ENCODE results near the gene FOS.
"Not testable (repeated sequence)": the region's sequence is repeated elsewhere in the genome, so short reads cannot be mapped to it uniquely, and the experiment has no call there.

Gene FOS

DNA sequence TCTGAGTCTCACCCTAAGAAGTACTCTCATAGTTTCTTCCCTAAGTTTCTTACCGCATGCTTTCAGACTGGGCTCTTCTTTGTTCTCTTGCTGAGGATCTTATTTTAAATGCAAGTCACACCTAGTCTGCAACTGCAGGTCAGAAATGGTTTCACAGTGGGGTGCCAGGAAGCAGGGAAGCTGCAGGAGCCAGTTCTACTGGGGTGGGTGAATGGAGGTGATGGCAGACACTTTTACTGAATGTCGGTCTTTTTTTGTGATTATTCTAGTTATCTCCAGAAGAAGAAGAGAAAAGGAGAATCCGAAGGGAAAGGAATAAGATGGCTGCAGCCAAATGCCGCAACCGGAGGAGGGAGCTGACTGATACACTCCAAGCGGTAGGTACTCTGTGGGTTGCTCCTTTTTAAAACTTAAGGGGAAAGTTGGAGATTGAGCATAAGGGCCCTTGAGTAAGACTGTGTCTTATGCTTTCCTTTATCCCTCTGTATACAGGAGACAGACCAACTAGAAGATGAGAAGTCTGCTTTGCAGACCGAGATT is 1.7 kb downstream of the FOS start:
- H3K27me3 Mint-ChIP-seq: peaks cover 43% of the 10 kb centered on the region
- DNase-seq: no peak
- H3K9me3 Mint-ChIP-seq: no peaks in the 10 kb centered on the region
- no peak overlapping the region for H3K27ac Mint-ChIP-seq
- H3K4me1 Mint-ChIP-seq: peaks cover 46% of the 10 kb centered on the region
- no peak for ATAC-seq
- H3K4me3 Mint-ChIP-seq: peak overlapping the region; percentile 98 to 99

DNA sequence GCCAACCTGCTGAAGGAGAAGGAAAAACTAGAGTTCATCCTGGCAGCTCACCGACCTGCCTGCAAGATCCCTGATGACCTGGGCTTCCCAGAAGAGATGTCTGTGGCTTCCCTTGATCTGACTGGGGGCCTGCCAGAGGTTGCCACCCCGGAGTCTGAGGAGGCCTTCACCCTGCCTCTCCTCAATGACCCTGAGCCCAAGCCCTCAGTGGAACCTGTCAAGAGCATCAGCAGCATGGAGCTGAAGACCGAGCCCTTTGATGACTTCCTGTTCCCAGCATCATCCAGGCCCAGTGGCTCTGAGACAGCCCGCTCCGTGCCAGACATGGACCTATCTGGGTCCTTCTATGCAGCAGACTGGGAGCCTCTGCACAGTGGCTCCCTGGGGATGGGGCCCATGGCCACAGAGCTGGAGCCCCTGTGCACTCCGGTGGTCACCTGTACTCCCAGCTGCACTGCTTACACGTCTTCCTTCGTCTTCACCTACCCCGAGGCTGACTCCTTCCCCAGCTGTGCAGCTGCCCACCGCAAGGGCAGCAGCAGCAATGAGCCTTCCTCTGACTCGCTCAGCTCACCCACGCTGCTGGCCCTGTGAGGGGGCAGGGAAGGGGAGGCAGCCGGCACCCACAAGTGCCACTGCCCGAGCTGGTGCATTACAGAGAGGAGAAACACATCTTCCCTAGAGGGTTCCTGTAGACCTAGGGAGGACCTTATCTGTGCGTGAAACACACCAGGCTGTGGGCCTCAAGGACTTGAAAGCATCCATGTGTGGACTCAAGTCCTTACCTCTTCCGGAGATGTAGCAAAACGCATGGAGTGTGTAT is 2.4 kb downstream of the FOS start:
- Mint-ChIP-seq H3K9me3 (no peaks in the 10 kb centered on the region), H3K4me1 (peaks cover 43% of the 10 kb centered on the region), H3K27ac (no peak overlapping the region), H3K27me3 (peaks cover 43% of the 10 kb centered on the region), H3K4me3 (peak overlapping the region; percentile 32 to 59)
- DNase-seq (no peak), ATAC-seq (no peak)

DNA sequence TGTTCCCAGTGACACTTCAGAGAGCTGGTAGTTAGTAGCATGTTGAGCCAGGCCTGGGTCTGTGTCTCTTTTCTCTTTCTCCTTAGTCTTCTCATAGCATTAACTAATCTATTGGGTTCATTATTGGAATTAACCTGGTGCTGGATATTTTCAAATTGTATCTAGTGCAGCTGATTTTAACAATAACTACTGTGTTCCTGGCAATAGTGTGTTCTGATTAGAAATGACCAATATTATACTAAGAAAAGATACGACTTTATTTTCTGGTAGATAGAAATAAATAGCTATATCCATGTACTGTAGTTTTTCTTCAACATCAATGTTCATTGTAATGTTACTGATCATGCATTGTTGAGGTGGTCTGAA is 3.0 kb downstream of the FOS start:
- Mint-ChIP-seq H3K4me1 (peaks cover 43% of the 10 kb centered on the region), H3K27ac (no peak overlapping the region), H3K9me3 (no peaks in the 10 kb centered on the region), H3K27me3 (peaks cover 43% of the 10 kb centered on the region), H3K4me3 (no peak overlapping the region)
- DNase-seq (no peak), ATAC-seq (no peak)

DNA sequence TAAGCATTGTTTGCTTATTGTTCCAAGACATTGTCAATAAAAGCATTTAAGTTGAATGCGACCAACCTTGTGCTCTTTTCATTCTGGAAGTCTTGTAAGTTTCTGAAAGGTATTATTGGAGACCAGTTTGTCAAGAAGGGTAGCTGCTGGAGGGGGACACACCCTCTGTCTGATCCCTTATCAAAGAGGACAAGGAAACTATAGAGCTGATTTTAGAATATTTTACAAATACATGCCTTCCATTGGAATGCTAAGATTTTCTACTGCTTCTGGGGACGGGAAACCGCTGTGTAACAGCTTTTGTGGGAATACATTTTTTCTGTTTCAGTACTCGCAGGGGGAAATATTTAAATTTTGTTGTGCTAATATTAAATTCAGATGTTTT is 3.5 kb downstream of the FOS start:
- Mint-ChIP-seq H3K27me3 (peaks cover 44% of the 10 kb centered on the region), H3K4me3 (no peak overlapping the region), H3K27ac (no peak overlapping the region), H3K4me1 (peaks cover 43% of the 10 kb centered on the region), H3K9me3 (no peaks in the 10 kb centered on the region)
- no peak for ATAC-seq
- no peak for DNase-seq

DNA sequence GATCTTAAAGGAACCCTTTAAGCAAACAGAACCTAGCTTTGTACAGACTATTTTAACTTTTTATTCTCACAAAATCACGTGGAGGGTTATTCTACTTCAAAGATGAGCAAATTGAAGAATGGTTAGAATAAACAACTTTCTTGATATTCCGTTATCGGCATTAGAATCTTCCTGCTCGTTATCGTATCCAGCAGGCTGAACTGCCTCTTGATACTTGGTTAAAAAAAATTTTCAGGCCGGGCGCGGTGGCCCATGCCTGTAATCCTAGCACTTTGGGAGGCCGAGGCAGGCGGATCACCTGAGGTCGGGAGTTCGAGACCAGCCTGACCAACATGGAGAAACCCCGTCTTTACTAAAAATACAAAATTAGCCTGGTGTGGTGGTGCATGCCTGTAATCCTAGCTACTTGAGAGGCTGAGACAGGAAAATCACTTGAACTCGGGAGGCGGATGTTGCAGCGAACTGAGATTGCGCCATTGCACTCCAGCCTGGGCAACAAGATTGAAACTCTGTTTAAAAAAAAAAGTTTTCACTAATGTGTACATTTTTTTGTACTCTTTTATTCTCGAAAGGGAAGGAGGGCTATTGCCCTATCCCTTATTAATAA is 4.0 kb downstream of the FOS start:
- peaks cover 39% of the 10 kb centered on the region for H3K4me1 Mint-ChIP-seq
- peaks cover 44% of the 10 kb centered on the region for H3K27me3 Mint-ChIP-seq
- not testable (repeated sequence) for ATAC-seq, H3K9me3 Mint-ChIP-seq, H3K4me3 Mint-ChIP-seq, DNase-seq
- peak overlapping the region in 1 of 2 donors; percentile 42 for H3K27ac Mint-ChIP-seq

DNA sequence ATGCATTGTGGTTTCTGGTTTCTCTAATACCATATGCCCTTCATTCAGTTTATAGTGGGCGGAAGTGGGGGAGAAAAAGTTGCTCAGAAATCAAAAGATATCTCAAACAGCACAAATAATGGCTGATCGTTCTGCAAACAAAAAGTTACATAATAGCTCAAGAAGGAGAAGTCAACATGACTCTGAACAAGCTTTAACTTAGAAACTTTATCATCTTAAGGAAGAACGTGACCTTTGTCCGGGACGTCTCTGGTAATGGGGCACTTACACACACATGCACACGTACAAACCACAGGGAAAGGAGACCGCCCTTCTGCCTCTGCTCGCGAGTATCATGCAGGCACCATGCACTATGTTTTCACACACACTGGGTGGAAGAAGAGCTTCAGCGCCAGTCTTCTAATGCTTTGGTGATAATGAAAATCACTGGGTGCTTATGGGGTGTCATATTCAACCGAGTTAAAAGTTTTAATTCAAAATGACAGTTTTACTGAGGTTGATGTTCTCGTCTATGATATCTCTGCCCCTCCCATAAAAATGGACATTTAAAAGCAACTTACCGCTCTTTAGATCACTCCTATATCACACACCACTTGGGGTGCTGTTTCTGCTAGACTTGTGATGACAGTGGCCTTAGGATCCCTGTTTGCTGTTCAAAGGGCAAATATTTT is 4.7 kb downstream of the FOS start:
- Mint-ChIP-seq H3K27me3 (peaks cover 46% of the 10 kb centered on the region), H3K27ac (no peak overlapping the region), H3K9me3 (no peaks in the 10 kb centered on the region), H3K4me1 (peaks cover 32% of the 10 kb centered on the region), H3K4me3 (no peak overlapping the region)
- DNase-seq (no peak), ATAC-seq (no peak)

DNA sequence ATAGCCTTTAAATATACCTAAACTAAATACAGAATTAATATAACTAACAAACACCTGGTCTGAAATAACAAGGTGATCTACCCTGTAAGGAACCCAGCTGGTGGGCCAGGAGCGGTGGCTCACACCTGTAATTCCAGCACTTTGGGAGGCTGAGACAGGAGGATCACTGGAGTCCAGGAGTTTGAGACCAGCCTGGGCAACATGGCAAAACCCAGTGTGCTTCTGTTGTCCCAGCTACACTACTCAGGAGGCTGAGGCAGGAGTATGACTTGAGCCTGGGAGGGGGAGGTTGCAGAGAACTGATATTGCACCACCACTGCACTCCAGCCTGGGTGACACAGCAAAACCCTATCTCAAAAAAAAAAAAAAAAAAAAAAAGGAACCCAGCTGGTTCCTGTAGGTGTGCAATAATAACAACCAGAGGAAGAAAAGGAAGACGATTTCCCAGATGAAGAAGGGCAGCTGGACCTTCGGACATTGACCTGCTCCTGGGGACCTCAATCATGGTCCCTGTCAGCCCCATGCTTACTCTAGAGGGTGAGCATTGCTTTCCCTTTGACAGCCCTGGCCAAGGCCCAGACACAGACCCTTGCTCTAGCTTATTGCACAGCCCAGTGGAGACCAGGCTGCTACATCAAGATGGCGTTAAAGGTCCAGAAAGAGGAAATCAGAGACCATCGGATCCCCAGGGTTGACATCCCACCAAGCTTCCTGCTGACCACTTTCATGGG is 5.4 kb downstream of the FOS start:
- Mint-ChIP-seq H3K4me1 (peaks cover 25% of the 10 kb centered on the region), H3K4me3 (no peak overlapping the region), H3K9me3 (no peaks in the 10 kb centered on the region), H3K27ac (no peak overlapping the region), H3K27me3 (peaks cover 49% of the 10 kb centered on the region)
- DNase-seq (no peak), ATAC-seq (peak; percentile 34)

DNA sequence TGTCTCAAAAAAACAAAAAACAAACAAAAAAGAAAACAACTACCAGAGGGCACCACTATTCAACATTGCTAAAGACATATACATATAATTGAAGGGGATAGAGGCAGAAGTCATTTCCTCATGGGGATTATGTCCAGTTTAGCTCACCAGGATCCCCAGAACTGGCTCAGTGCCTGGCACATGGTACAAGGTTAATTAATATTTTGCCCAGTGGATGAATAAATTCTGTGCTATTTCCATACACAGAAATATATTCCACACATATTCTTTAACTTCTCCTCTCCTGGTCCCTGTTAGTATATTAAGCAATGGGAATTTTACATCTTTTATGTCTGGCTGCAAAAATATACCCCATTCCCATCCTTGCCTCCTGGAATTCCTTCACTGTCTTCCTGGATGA is 6.7 kb downstream of the FOS start:
- H3K4me1 Mint-ChIP-seq: peaks cover 12% of the 10 kb centered on the region
- no peaks in the 10 kb centered on the region for H3K9me3 Mint-ChIP-seq
- no peak overlapping the region for H3K27ac Mint-ChIP-seq
- ATAC-seq (no peak), DNase-seq (no peak)
- peaks cover 49% of the 10 kb centered on the region for H3K27me3 Mint-ChIP-seq
- no peak overlapping the region for H3K4me3 Mint-ChIP-seq

DNA sequence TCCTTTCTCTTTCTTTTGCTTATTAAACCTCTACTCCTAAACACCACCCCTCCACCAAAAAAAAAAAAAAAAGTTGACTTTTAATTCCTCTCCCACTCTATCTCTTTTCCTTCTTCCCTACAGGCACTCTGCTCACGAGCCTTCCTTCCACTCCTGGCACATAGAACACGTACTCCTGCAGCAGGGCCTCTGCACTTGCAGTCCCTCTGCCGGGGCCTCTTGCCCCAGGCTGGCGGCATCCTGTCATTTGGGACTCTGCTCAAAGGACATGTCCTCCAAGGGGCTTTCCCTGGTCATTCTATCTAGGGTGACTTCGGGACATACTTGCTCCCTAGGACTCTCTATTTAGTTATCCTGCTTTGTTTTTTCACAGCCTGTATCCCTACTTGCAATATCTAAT is 7.7 kb downstream of the FOS start:
- ATAC-seq (no peak), DNase-seq (no peak)
- H3K27ac Mint-ChIP-seq: no peak overlapping the region
- no peak overlapping the region for H3K4me3 Mint-ChIP-seq
- peaks cover 2% of the 10 kb centered on the region for H3K4me1 Mint-ChIP-seq
- no peaks in the 10 kb centered on the region for H3K9me3 Mint-ChIP-seq
- peaks cover 47% of the 10 kb centered on the region for H3K27me3 Mint-ChIP-seq

DNA sequence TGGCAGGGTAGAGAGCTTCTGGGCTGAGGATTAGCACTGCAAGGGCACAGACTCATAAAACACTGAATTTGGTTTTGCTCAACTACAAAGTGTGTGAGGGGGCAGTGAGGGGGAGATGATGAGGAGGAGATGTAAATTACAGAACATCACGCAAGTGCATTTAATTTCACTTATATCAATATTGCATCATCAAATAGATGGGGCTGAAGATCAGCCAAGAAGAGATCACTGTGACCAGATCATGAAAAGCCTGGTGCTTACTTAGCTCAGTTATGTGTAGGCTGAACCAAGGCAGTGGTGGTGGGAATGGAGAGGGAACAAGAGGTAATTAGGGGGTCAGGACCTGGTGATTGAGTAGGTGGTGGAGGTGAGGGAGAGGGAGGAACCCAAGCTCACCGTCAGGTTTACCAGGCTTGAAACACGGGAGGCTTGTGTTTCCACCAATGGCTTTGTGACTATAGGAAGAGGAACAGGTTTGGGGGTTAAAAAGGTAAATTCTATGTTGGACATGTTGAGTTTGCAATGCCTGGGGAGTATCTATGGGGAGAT is 11.3 kb downstream of the FOS start:
- DNase-seq (no peak), ATAC-seq (no peak)
- no peak overlapping the region for H3K4me3 Mint-ChIP-seq
- peaks cover 10% of the 10 kb centered on the region for H3K4me1 Mint-ChIP-seq
- no peaks in the 10 kb centered on the region for H3K9me3 Mint-ChIP-seq
- H3K27me3 Mint-ChIP-seq: peaks cover 47% of the 10 kb centered on the region
- no peak overlapping the region for H3K27ac Mint-ChIP-seq

DNA sequence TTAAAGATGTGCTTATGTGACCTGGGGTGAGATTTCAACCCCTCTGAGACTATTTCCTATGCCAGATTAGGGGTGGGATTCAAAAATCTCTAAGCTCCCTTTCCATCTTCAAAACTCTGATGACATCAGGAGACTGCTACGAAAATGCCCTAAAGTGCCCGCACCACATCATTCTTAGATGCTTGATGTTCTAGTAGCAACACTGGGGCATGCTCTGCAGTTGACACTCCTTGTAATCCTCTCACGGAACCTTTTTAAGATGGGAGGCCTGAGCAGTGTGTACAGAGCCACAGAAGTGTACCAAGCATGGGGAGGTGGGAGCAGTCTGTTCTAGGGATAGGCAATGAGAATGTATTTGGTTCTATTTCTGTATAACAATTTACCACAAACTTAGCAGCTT is 12.2 kb downstream of the FOS start:
- Mint-ChIP-seq H3K27ac (no peak overlapping the region), H3K27me3 (peaks cover 40% of the 10 kb centered on the region), H3K4me3 (no peak overlapping the region), H3K9me3 (no peaks in the 10 kb centered on the region), H3K4me1 (peaks cover 15% of the 10 kb centered on the region)
- ATAC-seq (no peak), DNase-seq (no peak)

DNA sequence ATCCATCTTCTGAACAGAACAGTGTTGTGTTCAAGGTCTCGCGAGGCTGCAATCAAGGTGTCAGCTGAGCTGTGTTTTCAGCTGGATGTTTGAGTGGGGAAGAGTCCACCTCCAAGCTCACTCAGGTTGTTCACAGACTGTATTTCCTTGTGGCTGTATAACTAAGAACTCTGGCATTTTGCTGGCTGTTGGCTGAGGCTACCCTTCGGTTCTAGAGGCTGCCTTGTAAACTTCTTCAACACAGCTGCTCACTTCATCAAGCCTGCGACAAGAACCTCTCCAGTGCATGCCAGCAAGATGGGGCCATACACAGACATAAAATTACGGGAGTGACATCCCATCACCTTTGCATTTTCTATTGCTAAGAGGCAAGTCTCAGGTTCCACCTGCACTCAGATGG is 12.7 kb downstream of the FOS start:
- H3K27ac Mint-ChIP-seq: no peak overlapping the region
- H3K4me3 Mint-ChIP-seq: no peak overlapping the region

DNA sequence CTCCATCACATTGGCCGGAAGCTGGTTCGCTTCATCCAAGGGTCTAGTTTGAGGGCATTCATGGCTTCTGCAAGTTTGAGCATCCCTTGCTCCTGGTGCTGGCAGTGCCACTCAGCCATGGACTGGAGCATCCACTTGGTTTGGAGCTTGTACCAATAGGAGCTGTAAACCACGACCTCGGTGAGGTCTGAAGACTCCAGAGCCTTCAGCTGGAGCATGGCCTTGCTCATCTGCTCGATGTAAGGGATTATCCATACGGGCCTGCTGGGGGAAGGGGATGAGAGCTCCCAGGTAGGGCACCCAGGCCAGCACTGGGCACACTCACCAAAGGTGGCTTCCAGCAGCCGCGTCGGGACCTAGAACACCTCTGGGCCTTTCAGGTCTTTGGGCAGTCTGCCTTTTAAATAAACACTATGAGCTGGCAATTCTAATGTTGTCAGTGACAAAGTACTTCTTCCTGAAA is 13.5 kb downstream of the FOS start:
- no peak overlapping the region for H3K4me3 Mint-ChIP-seq
- H3K27me3 Mint-ChIP-seq: peaks cover 27% of the 10 kb centered on the region
- no peaks in the 10 kb centered on the region for H3K9me3 Mint-ChIP-seq
- peaks cover 23% of the 10 kb centered on the region for H3K4me1 Mint-ChIP-seq
- ATAC-seq (no peak), DNase-seq (no peak)
- no peak overlapping the region for H3K27ac Mint-ChIP-seq

More for the DNA sequence above, 12.7 kb downstream of the FOS start:
- DNase-seq (no peak), ATAC-seq (no peak)
- Mint-ChIP-seq H3K9me3 (no peaks in the 10 kb centered on the region), H3K4me1 (peaks cover 20% of the 10 kb centered on the region), H3K27me3 (peaks cover 35% of the 10 kb centered on the region)

DNA sequence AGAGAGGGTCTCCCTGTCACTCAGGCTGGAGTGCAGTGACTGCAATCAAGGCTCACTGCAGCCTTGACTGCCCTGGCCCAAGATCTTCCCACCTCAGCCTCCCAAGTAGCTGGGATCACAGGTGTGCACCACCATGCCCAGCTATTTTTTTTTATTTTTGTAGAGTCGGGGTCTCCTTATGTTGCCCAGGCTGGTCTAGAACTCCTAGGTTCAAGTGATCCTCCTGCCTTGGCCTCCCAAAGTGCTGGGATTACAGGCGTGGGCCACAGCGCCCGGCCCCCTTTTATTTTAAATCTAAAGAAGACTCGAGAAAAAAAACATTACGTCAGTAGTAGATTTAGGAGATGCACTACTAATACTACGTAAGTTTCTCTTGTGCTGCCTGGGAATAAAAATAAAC is 14.3 kb downstream of the FOS start:
- Mint-ChIP-seq H3K4me3 (no peak overlapping the region), H3K9me3 (no peaks in the 10 kb centered on the region), H3K27me3 (peaks cover 20% of the 10 kb centered on the region), H3K27ac (peak overlapping the region in 1 of 2 donors; percentile 67), H3K4me1 (peaks cover 23% of the 10 kb centered on the region)
- ATAC-seq: no peak
- DNase-seq: no peak

Measured in stimulated activated naive CD8-positive, alpha-beta T cell treated with anti-CD3 and anti-CD28 coated beads, Interleukin-15, amount 100 ng/mL, for 72 hours (primary cell).